ENCODE results near the gene FBXO30.

- TF ChIP-seq POLR2A (IDR thresholded peaks at IDR 0.05), result no peak
- no peak for TF ChIP-seq POLR2AphosphoS5 (IDR thresholded peaks at IDR 0.05)
- TF ChIP-seq CTCF (IDR thresholded peaks at IDR 0.05), result no peak
Observed at GRCh38 chr6:145783796-145784195, 30.8 kb downstream of the FBXO30 start.

Measured in stomach (tissue), 4 donors.